GM12873 (cell line): ENCODE measurements around the gene IL17RC.

Experiments
- CTCF ChIP-seq: IDR thresholded peaks from 2 replicates; pipeline ENCODE4 v1.5.1; 2012; ENCODE audit warnings: low read depth, mild to moderate bottlenecking, moderate library complexity, low read length, control low read depth; ENCODE audit not compliant: insufficient read depth; ENCODE audit errors: missing control alignments

Gene IL17RC

GRCh38 chr3:9899289-9899791 is 17.6 kb upstream of the IL17RC start:
- no peak for TF ChIP-seq CTCF

- TF ChIP-seq CTCF: no peak
These were observed 14.9 kb upstream of the IL17RC start for GRCh38 chr3:9901967-9902366.

GRCh38 chr3:9902372-9903237 is 14.3 kb upstream of the IL17RC start, which contains the start of gene IL17RE:
Gene IL17RE, plus strand, starts transcription at chr3:9902848. Its CDS starts 85 bp downstream, at chr3:9902933.
- TF ChIP-seq CTCF: no peak

GRCh38 chr3:9903238-9903624 is 13.7 kb upstream of the IL17RC start:
- TF ChIP-seq CTCF: no peak

- TF ChIP-seq CTCF: no peak
These were observed 13.0 kb upstream of the IL17RC start for GRCh38 chr3:9903904-9904303.

GRCh38 chr3:9906480-9906879 is 10.4 kb upstream of the IL17RC start:
- no peak for TF ChIP-seq CTCF

GRCh38 chr3:9908286-9908685 is 8.6 kb upstream of the IL17RC start:
- no peak for TF ChIP-seq CTCF
